ENCODE results near the gene PLEKHG3.

- TF ChIP-seq CTCF (conservative IDR thresholded peaks at IDR 0.05; ENCODE audit: low read depth in 2 of 2) (no peak), JUNB (IDR thresholded peaks at IDR 0.05; ENCODE audit: unreplicated experiment) (no peak), POLR2AphosphoS5 (IDR thresholded peaks at IDR 0.05; ENCODE audit: low read depth) (no peak), EZH2 (IDR thresholded peaks at IDR 0.05; ENCODE audit: low read depth, unreplicated experiment) (no peak)
These were observed 18.0 kb upstream of the PLEKHG3 start for GRCh38 chr14:64686282-64686615.
